NCI-H146 (cell line): ENCODE data around the gene RBMS3.
"Not testable (repeated sequence)": the region's sequence is repeated elsewhere in the genome, so short reads cannot be mapped to it uniquely, and the experiment has no call there.

Source experiments
- DNase-seq: peaks from one replicate; lab custom pipeline; 2025; lab: John Stamatoyannopoulos, UW

The RBMS3 gene

DNA sequence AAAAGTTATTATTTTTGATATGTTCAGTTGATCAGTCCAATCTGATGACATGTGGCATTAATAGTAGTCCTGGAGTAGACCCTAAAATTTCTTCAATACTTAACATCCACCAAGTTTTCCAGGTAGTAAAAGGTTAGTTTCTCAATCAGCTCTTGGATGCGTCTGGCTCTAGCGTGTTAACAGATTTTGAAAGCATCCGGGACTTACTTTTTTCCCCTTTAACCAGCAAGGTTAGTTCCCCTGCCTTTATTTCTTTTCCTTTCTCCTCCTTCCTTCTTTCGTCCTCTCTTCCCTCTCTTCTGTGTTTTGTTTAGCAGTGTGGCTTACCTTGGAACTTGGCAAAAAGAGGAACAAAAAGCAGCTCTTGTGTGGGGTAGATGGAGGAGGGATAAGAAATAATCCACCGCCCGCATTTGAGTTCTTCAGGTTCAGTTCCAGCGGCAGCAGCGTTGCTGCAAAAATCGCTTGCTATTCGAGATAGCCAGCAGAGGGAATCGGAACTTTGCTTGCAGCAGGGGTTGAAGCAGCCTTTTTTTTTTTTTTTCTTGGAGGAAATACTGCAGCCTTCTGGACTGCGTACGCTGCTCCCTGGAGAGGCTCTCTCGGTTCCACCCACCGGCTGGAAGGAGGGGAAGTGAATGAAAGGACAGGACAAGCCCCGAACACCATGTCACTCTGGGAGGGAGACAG, at the start of gene RBMS3:
TSS of gene RBMS3 (plus strand) at position 668 of the 690 bp plus-strand sequence.
- DNase-seq: peak; percentile 22

DNA sequence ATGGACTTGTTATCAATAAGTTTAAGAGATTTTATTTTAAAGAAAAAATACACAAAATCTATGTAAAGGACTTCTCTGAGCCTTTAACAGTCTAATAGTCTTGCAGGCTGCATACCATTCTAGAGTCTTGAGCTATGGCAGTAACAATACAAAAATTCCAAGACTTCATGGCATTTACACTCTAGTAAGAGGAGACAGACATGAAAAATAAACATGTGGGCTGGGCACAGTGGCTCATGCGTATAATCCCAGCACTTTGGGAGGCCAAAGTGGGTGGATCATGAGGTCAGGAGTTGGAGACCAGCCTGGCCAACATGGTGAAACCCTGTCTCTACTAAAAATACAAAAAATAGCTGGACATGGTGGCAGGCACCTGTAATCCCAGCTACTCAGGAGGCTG, 47.7 kb upstream of the RBMS3 start:
- DNase-seq: not testable (repeated sequence)

DNA sequence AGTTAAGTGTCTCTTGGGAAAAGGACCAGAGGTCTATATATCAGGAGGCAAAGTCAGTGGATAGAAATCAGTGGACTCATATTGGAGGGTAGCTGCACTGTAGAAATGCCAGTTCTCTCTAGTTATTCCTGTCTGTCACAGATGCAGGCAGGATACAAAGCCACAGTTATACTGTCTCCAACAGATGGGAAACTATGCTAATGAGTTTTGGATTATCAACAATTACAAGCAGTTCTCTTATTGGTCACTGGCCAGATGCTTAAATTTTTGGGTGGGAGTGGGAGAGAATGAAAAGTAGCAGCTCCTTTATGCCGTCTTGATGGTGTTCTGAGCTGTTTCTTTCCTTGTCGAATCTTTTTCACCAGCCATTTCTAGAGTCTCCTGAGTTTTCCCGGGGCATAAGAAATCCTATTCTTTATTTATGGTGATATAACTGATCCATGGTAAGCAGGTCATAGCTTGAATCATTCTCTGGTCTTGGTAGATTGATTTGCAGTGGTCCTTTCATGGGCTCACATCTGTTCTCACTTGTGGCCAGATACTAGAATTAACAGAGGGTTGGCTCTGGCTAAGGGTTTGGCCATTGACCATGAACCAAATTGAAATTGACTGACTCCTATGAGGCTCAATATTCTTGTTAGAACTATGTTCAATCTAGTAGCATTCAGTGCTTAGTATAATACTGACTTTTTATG, 44.6 kb upstream of the RBMS3 start:
- DNase-seq: no peak

DNA sequence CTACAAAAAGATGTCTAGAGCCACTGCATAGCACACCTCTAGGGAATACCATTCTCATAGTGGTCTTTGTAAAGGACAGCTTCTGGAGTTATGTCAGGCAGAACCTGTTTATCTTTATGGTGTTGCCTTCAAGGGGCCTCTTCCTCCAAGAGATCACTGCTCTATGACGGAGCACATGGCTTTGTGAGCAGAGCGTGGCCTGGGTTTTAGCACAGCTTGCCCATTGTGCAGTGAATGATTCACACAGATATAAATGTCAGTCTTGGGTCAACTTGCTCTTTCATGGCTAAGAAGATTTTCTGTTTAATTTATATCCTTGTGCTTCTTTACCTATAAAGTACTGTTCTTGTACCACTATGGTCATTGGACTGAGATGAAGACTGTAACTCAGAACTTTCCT, 41.5 kb upstream of the RBMS3 start:
- DNase-seq: no peak

DNA sequence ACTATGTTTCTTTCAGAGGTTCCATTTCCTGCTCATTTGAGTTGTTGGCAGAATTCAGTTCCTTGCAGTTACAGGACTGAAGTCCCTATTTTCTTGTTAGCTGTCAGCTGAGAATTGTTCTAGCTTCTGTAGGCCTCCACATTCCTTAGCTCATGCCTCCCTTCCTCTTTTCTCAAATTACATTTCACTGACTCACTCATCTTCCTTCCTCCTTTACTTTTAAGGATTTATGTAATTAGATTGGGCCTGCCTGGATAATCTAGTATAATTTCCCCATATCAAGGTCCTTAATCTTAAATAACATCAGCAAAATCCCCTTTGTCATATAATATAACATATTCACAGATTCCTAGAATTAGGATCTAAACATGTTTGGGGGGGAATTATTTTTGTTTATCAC, 40.6 kb upstream of the RBMS3 start:
- no peak for DNase-seq

DNA sequence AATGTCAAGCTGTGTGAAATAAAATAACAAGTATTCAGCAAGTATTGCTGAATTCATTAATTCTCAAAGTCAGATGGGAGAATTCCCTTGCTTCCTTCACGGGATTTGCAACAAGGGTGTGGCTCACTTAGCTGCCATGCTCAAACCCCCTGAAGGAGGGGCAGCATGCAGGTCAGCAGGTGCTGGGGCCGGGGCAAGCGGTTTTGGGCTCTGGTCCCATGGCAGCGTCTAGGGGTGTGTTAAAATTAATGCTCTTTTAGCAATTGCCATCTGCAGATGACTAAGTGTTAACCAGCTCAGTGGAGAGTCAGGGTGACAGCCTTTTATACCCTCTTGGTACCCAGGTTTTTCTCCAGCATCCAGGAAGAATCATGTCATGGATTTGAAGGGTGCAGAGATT, 40.0 kb upstream of the RBMS3 start:
- DNase-seq: no peak

DNA sequence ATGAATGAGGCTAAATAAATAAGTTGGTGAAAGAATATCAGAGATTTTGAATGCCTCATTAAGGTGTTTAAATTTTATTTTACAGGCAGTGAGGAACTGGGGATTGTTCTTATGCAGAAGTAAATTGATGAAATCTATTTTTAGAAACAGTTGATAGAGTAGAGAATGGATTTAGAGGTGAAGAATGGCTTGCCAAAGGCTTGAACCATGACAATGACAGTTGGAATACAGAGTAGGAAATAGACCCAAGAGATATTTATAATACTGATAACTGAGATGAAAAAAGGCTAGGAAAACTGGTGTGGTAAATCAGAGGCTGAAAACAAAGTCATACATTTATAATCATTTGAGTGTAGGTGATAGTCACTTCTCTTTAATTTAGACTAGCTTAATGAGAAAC, 39.0 kb upstream of the RBMS3 start:
- no peak for DNase-seq

DNA sequence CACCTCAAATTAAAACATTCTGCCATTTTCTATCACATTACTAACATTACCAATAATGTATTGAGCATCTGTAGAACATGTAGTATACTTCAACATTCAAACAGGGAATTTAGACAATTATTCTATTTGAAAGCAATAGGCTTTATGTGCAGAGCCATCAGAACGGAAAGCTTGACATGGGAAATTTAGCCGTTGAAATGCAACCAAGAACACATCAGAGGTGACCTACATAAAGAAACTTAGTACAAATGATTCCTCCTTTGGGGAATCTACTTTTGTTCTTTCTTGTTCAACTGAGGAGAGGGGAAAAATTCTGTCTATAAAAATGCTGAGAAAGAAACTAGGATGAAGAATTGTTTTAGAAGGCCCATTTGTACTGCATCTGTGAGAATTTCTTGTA, 38.6 kb upstream of the RBMS3 start:
- no peak for DNase-seq

DNA sequence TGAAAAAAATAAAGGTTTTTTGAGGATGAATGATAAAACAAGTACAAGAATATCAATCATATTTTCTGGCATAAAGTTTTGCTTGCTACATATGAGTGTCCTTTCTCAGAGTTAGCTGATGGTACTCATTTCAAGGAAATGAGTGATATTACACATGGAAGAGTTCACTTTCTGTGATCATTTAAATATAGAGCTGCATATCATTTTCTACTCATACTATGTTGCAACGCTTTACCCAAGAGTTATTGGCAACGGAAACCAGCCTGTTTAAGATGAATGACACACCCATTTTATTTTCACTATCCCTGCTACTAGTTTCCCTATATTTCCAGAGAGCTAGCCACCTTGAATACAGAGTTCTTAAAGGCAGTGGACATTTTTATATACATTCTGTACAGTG, 35.4 kb upstream of the RBMS3 start:
- DNase-seq: no peak

DNA sequence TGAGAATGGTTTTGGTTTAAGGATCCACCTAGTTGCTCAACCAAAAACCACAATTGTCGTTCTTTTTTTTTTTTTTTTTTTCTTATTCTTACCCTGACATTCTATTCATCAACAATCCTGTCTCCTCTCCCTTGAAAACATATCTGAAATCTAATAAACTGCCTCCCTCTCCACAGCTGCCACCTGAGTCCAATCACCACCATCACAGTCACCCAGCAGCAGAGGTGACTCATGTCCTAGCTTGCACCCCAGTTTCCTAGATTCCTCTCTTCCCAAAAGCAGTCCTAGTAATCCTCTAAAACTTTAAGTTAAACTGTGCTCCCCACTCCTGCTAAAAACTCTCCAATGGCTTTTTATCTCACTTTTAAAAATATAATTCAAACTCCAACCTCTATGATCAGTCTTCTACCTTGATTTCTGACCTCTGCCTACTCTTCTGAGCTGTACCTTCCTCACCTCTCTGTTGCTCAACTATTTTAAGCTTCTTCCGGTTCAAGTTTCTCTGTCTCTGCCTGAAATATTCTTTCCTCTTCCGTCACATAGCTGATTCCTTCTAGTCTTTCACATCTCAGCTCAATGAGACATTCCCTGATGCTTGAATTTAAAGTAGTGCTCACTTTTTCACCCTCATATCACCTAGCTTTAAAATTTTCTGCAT, 33.7 kb upstream of the RBMS3 start:
- DNase-seq: no peak

DNA sequence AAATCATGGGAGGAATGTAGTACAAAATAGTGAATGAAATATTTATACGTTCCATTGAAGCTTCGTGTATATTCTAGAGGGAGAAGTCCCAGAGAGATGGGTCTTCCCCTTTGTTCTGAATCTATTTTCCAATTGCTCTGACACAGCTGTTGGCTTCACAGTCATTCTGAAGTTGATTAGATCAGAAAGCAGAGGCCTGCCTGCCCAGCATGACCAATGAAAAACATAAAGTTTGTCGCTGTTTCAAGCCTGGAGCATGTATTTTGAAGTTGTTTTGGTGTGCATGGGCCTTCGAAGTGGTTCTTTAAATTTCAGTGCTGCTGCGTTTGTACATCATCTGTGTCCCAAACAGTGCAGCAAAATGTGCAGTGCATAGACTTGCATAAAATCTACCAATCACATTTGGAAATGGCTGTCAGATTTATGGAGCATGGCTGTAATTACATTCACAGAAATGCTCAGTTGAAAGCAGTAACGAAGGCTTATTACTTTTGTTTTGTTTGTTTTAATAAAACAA, 31.0 kb upstream of the RBMS3 start:
- no peak for DNase-seq

DNA sequence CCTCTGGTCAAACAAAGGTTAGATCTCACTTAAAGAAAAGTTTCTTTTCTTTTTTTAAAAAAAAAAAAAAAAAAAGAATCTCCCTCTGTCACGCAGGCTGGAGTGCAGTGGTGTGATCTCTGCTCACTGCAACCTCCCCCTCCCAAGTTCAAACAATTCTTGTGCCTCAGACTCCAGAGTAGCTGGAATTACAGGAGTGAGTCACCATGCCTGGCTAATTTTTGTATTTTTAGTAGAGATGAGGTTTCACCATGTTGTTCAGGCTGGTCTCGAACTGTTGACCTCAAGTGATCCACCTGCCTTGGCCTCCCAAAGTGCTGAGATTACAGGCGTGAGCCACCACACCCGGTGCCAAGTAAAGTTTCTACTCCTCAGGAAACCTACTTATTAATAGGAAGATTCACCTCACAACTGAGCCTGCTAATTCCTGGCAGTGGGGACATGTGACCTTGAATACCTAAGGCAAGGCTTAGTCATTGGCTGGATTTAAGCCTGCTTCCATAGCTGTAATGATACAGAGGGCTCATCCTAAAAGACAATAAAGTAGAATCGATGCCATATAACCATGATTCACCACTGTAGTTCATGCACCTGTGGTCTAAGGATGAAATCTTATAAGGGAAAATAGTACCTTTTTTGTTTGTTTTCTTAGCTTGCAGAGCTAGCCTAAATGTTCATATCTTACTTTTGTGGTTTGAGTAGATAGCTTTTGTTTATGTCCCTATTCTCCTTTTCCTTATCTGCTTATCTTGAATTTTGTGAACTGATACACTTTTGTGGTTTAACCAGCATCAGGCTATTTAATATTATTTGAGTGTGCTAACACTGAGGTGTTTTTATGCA, 24.8 kb upstream of the RBMS3 start:
- no peak for DNase-seq

DNA sequence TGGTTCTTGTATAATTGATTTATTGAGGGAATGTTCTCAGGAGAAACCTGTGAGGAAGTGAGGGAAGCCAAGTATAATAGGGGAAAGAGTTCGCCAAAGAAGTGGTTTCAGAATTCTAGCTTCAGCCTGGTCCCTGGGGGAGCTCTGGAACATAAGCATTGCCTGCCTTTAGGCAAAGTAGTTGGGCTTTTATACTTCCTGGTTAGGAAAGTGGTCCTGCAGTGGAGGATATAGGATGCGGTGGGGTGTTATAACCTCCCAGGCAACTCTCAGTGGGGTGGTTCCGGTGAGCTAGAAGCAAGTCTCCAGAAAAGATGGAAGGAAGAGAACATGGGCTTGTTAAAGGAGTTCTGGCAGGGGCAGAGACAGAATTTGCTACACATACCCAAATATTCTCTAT, 22.7 kb upstream of the RBMS3 start:
- DNase-seq: no peak

DNA sequence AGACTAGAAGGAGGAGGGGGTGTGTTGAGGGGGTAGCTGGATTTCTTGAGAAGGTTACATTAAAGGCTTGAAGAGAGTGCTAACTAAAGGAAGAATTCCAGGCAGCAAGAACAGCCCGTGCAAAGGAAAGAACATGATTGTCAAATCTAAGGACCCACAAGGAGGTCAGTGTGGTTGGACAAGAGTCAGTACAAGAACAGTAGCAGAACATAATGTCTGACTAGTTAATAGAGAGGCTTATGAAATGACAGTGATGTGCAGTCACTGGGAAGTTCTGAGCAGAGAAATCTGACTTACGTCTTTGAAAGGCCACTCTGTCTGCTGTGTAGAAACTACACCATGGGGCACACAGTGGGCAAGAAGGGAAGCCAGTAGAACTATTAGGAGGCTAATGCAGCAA, 19.8 kb upstream of the RBMS3 start:
- no peak for DNase-seq

DNA sequence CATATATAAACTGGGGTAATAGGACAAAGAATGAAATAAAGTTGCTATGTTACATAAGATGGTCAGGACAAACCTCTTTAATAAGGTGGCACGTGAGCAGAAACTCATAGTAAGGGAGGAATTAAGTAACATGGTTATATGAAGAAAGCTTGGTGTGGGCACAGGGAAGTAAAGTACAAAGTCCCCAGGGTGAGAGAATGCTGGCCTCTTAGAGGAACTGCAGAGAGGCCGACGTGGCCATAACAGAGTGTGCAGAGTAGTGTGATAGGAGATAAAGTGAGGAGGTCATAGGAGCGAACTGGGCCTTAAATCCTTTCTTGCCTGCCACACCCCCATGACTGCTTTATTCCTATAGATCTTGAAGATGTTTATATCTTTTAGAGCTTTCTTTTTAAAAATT, 17.4 kb upstream of the RBMS3 start:
- no peak for DNase-seq

DNA sequence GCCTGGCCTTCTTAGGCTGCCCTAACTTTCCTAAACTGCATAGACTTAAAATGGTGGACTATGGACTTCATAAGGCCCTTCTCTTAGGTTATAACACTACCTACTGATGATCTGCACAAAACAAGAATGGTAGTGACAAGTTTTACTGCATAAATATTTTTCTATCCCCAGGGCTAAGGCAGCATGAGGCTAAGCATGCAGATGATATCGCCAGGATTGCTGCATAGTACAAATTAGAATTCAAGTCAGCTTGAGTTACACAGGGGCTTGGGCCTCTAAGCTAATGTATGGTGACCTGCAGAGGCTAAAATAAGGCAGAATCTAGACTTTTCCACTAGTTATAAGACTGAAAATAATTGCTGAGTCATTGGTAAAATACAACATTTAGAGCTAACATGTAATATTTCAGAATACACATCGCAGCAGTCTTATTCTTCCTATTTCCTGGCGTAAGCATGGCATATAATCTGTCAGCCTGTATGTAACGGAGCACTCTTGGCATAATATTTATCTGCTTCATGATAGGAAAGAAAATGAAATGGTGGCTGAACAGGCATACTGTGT, 15.3 kb upstream of the RBMS3 start:
- DNase-seq: no peak

DNA sequence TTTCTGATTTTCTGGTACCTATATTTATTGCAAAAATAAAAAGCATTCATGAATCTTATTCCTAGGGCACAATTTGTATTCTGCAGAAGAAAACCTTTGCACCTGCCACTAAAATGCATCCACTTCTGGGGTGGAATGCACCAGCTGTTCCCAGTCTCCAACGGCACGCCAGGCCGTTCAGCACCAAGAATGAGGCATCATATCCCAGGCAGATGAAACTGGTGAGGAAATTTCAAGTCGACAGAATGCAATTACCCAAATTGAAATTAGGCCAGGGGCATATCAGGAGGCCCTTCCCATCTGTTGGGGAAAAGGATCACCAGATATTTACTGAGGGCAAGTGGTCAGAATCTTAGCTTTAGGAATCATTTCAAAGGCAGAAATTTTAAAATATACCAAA, 13.6 kb upstream of the RBMS3 start:
- DNase-seq: no peak

DNA sequence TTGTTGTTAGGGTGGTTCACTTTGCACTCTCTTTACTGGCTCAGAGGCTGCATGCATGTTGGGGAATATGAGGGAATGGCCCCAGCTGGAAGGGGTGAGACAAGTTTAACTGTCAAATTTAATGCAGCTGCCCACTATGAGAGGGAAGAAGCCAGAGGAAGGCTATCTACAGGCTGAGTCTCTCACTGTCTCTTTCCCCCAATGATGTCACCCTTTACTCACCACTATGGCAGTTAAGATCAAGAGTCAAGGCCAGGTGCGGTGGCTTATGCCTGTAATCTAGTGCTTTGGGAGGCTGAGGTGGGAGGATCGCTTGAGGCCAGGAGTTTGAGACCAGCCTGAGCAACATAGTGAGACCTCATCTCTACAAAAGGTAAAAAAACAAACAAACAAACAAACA, 12.2 kb upstream of the RBMS3 start:
- DNase-seq: no peak

DNA sequence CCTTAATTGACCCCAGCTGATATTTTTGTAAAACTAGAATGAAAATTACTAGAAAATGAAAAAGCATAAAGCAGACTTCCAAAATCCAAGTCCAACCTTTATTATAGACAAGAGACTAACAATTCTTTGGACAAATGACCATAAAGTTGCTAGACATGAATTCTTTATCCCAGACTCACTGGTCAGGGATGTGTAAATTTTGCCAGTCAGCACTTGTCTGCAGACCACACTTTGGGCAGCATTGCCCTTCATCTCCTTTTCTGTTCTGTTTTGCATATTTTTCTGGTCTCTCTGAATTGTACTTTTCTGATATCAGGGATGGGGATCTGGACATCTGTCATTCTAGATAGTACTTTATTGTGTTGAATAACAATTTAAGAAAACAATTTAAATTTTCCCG, 10.1 kb upstream of the RBMS3 start:
- DNase-seq: no peak

DNA sequence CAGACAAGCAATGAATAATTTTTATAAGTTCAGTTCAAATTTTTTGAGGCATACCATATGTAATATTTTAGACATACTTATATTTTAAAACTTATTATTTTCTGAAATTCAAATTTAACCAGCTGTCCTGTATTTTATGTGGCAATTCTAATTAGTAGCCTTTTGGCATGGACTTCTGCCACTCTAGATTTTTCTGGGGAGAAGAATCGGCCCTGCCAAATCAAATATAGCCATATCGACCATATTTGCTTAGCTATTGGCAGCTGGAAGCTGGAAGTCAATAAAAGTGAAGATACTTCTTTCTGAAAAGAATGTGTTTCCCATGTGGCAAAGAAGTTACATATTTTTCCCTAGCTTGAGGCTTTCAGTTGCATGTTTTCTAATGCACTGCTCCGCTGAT, 9.4 kb upstream of the RBMS3 start:
- no peak for DNase-seq

DNA sequence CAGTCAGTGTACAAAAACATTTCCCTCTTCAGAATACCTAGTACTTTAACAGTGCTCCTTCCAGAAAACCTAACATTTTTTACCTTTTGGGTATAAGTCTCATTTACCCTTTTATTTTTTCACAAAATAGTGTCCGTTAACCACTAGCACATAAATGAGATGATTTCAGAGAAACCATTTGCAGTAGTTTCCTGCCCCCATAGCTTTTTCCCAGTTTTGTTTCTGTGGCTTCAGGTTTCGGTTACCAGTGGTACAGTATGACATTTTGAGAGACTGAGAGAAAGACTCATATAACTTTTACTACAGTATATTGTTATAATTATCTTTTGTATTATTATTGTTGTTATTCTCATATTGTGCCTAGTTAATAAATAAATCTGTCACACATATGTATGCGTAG, 6.2 kb upstream of the RBMS3 start:
- DNase-seq: no peak

DNA sequence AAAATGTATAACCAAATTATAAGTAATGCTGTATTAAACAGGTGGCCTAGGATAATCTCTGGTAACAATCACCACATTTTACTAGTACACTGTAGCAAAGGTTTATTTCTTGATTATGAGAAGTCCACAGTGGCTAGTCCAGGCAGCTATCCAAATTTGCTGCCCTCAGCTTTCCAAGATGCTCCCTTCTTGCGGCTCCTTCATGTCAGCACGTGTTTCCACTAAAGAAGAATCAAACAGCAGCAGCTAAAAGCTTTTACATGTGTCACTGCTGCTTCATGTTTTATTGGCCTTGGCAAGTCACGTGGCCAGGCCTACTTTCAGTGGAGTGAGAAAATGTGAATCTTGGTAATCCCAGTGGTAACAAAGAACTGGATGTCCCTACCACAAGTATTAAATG, 5.6 kb upstream of the RBMS3 start:
- no peak for DNase-seq
